Measurements from ENCODE around the gene PPP4R2.

- TF ChIP-seq CTCF (IDR thresholded peaks at IDR 0.05), result no peak
- no peak for TF ChIP-seq POLR2A (IDR thresholded peaks at IDR 0.05)
- no peak for TF ChIP-seq POLR2AphosphoS5 (IDR thresholded peaks at IDR 0.05)
These were observed 76.6 kb downstream of the PPP4R2 start for GRCh38 chr3:73073091-73073707.

Measured in breast epithelium (tissue), 3 donors.